Stimulated activated memory B cell treated with anti-CD40 and anti-IgM and Interleukin-4, amounts not matched to agents 10 μg/mL and 1 μg/mL and 100 μg/mL, for 72 hours (primary cell): ENCODE measurements around the gene CATSPER4.

Experiments used
- ATAC-seq: fragments of 150-1000 bp; cut with Tn5 transposase; 2 replicates; pipeline ENCODE4 v1.10.0; 2021
- H3K27ac Mint-ChIP-seq: one replicate; pipeline ENCODE4 v1.8.0; 2022; ENCODE audit warnings: mild to moderate bottlenecking, mixed read lengths
- H3K27me3 Mint-ChIP-seq: one replicate; pipeline ENCODE4 v1.8.0; 2022; ENCODE audit warnings: mixed read lengths
- H3K36me3 Mint-ChIP-seq: one replicate; pipeline ENCODE4 v1.8.0; 2022; ENCODE audit warnings: mixed read lengths
- H3K4me1 Mint-ChIP-seq: one replicate; pipeline ENCODE4 v1.8.0; 2022; ENCODE audit warnings: mixed read lengths
- H3K4me3 Mint-ChIP-seq: one replicate; pipeline ENCODE4 v1.8.0; 2022; ENCODE audit warnings: mild to moderate bottlenecking, moderate library complexity, mixed read lengths
- H3K9me3 Mint-ChIP-seq: one replicate; pipeline ENCODE4 v1.8.0; 2022; ENCODE audit warnings: mixed read lengths

CATSPER4 gene

GRCh38 chr1:26161415-26162219 is 28.8 kb upstream of the CATSPER4 start:
- peaks cover 45% of the 10 kb centered on the region for H3K27me3 Mint-ChIP-seq
- no peak overlapping the region for H3K27ac Mint-ChIP-seq
- H3K36me3 Mint-ChIP-seq = no peaks in the 10 kb centered on the region
- peak overlapping the region; percentile 23 for H3K4me3 Mint-ChIP-seq
- H3K4me1 Mint-ChIP-seq = peaks cover 16% of the 10 kb centered on the region
- peak; percentile 49 for ATAC-seq
- H3K9me3 Mint-ChIP-seq = no peaks in the 10 kb centered on the region

DNA sequence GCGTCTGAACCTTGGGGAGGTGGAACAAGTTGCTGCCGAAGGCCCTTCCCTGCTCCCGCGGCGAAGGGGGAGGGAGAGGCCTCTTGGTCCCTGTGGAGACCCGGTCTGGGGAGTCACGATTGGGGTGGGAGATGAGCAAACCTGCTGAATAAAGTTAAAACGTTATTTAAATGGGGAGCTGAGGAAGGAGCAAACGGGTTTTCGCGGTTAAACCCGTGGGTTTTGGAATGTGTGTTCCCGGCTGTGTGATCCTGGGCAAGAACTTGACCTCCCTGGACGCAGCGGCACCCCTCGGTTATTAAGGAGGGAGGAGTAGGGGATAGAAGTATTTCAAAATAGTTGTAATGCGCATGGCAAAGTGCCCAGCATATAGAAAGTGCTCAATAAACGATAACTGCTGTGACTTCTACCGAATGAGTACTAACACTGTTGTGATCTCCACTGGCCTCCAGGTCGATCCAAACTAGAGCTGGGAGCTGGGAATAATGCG is 28.1 kb upstream of the CATSPER4 start:
- Mint-ChIP-seq H3K9me3 (no peaks in the 10 kb centered on the region), H3K27me3 (peaks cover 39% of the 10 kb centered on the region), H3K36me3 (no peaks in the 10 kb centered on the region), H3K4me3 (peak overlapping the region; percentile 17), H3K27ac (no peak overlapping the region), H3K4me1 (peaks cover 13% of the 10 kb centered on the region)
- ATAC-seq = no peak

DNA sequence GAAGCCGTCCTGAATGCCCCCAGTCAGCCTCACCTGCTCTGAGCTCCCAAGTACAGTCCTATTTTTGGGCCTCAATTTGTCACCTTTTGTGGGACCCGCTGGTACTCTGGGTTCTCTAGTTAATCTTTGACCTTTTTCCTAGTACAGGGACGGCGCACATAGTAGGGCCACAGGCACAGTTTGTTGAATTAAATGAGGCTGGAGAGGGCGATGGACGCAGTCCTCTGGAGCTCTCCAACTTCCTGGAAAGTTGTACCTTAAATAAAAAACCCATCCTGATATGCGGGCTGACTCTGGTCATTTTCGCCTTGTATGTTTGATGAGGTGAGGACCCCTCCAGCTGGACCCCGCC is 26.7 kb upstream of the CATSPER4 start:
- Mint-ChIP-seq H3K27me3 (peaks cover 26% of the 10 kb centered on the region), H3K4me3 (peak overlapping the region; percentile 39), H3K27ac (no peak overlapping the region), H3K4me1 (peaks cover 13% of the 10 kb centered on the region), H3K36me3 (no peaks in the 10 kb centered on the region), H3K9me3 (no peaks in the 10 kb centered on the region)
- no peak for ATAC-seq

DNA sequence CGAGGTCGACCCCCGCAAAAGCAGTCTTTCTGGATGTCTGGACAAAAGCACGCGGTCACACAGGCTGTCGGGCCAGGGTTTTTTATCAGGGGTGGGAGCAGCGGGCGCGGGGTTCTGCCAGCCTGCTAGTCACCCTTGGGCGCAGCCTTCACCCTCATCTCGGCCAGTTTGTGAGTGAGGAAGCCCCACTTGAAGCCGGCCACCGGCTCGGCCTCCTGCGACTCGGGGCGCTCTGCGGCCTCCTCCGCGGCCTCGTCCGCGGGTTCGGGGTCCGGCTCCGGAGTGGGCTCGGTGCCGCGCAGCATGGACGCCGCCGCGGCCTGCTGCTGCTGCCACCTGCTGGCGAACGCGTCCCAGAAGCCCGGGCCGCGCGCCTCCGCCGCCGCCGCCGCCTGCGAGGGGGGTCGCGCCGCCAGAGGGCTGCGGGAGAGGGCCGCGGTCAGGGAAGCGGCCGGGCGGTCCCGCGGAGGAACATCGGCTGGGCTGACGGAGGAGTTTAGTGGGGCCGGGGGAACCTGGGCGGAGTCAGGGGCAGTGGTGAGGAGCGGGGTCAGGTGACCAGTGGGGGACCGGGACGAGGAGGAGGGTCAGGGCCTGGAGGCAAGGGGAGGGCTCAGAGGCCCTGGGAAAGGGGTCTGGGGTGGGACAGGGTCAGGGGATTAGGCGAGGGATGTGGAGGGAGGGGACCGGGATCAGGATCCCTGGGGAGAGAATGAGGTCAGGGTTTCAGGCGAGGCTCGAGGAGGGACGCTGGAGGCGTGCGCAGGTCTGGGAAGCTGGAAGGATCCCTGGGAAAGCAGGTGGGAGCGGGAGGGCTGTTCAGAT is 26.2 kb upstream of the CATSPER4 start:
- ATAC-seq = peak; percentile 69
- Mint-ChIP-seq H3K4me3 (peak overlapping the region; percentile 59), H3K4me1 (peaks cover 13% of the 10 kb centered on the region), H3K27ac (peak overlapping the region; percentile 16), H3K9me3 (no peaks in the 10 kb centered on the region), H3K27me3 (peaks cover 20% of the 10 kb centered on the region), H3K36me3 (no peaks in the 10 kb centered on the region)

DNA sequence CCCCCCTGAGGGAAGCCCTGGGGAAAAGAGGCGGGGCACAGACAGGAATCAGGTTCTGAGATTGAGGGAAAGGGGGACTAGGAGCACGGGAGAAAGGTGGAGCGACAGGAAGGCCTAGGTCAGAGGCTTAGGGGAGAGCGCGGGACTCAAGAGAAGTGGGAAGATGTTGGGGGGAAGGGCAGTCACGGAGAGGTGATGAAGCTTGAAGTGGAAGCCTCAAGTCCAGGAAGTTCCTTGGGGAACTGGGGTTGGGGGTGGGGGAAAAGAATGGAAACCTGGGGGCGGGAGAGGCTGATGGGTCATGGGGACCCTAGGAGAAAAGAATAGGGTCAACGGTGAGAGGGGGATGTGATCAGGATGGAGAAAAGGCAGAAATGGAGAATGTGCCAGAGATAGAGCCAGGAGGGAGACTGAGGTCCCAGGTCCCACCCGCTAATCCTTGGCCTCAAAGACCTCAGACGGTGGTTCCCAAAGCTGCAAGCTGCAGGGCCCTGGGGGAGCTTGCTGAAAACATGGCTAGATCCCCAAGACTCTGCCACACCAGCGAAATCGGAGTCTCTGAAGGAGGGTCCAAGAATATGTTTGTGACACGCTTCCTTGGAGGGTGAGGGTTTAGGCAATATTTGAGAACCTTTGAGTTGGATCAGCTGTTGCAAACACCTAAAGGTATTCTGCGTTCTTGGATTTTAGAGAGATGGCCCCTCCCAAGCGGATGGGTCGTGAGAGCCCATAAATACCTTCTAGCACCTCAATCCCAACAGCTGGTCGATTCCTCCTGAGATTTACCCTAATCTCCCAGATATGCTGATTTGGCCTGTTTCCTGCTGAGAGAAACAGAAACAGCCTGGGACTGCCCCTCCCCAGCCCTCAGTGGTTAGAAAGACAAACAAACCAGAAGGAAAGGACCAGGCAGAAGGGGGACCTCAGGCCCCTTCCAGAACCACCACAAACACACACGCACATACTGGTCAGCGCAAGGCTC is 25.2 kb upstream of the CATSPER4 start:
- no peak for ATAC-seq

GRCh38 chr1:26166719-26167281 is 23.6 kb upstream of the CATSPER4 start:
- no peak for ATAC-seq
- Mint-ChIP-seq H3K27me3 (peaks cover 9% of the 10 kb centered on the region), H3K9me3 (no peaks in the 10 kb centered on the region), H3K4me3 (no peak overlapping the region), H3K36me3 (no peaks in the 10 kb centered on the region), H3K4me1 (peaks cover 27% of the 10 kb centered on the region), H3K27ac (no peak overlapping the region)

More for the DNA sequence above, 25.2 kb upstream of the CATSPER4 start:
- Mint-ChIP-seq H3K9me3 (no peaks in the 10 kb centered on the region), H3K4me3 (peak overlapping the region; percentile 59), H3K27ac (peak overlapping the region; percentile 16), H3K27me3 (peaks cover 11% of the 10 kb centered on the region), H3K36me3 (no peaks in the 10 kb centered on the region), H3K4me1 (peaks cover 14% of the 10 kb centered on the region)

GRCh38 chr1:26168410-26169197 is 21.8 kb upstream of the CATSPER4 start, which contains the start of gene C1orf232:
Gene C1orf232, minus strand, starts transcription at chr1:26168963. Its CDS starts 464 bp downstream, at chr1:26168499.
- Mint-ChIP-seq H3K36me3 (no peaks in the 10 kb centered on the region), H3K4me3 (peak within 1 kb of the TSS; percentile 95), H3K27me3 (no peaks in the 10 kb centered on the region), H3K27ac (peak within 1 kb of the TSS; percentile 89), H3K9me3 (no peaks in the 10 kb centered on the region), H3K4me1 (peaks cover 21% of the 10 kb centered on the region)
- no peak for ATAC-seq

DNA sequence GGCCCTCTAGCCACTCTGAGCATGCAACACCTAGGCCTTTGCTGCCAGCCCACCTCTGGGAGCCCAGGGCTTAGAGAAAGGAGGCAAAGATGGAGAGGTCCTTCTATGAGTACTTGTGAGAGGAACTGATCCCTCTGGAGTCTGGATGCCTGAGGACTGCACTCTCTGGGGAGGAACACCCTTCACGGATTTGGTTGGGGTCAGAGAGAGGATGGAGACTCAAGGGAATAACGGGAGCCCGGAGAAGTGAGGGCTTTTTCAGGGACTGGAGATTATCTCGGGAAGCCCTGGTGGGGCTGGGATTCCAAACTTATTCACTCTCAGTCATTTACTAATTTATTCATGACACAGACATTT is 21.2 kb upstream of the CATSPER4 start:
- Mint-ChIP-seq H3K9me3 (no peaks in the 10 kb centered on the region), H3K27me3 (no peaks in the 10 kb centered on the region), H3K36me3 (no peaks in the 10 kb centered on the region), H3K4me1 (peaks cover 21% of the 10 kb centered on the region), H3K4me3 (peak overlapping the region; percentile 95), H3K27ac (peak overlapping the region; percentile 89)
- no peak for ATAC-seq

- Mint-ChIP-seq H3K4me3 (peak within 1 kb of the TSS; percentile 95), H3K4me1 (peaks cover 15% of the 10 kb centered on the region), H3K36me3 (no peaks in the 10 kb centered on the region), H3K9me3 (no peaks in the 10 kb centered on the region), H3K27ac (peak within 1 kb of the TSS; percentile 89), H3K27me3 (no peaks in the 10 kb centered on the region)
- ATAC-seq = peak; percentile 96
These were observed 20.5 kb upstream of the CATSPER4 start, which contains the start of gene ZNF593 for GRCh38 chr1:26169669-26170471. Gene ZNF593, plus strand, starts transcription at chr1:26169908. Its CDS starts 76 bp downstream, at chr1:26169984.

DNA sequence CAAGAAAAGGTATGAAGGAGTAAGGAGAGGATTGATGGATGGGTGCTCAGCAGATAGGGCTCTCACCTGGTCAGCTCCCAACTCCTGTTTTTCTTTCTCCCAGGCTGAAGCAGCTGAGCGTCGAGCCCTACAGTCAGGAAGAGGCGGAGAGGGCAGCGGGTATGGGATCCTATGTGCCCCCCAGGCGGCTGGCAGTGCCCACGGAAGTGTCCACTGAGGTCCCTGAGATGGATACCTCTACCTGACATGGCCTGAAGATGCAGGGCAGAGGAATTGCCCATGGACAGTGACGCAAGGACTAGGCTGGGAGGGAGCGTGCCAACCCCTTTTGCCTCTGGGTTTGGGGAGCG is 20.0 kb upstream of the CATSPER4 start:
- Mint-ChIP-seq H3K27me3 (no peaks in the 10 kb centered on the region), H3K36me3 (no peaks in the 10 kb centered on the region), H3K4me1 (peaks cover 14% of the 10 kb centered on the region), H3K27ac (peak overlapping the region; percentile 89), H3K4me3 (peak overlapping the region; percentile 95), H3K9me3 (no peaks in the 10 kb centered on the region)
- ATAC-seq = no peak

- Mint-ChIP-seq H3K4me1 (peaks cover 14% of the 10 kb centered on the region), H3K27me3 (no peaks in the 10 kb centered on the region), H3K36me3 (no peaks in the 10 kb centered on the region), H3K27ac (peak within 1 kb of the TSS; percentile 89), H3K4me3 (peak within 1 kb of the TSS; percentile 95), H3K9me3 (no peaks in the 10 kb centered on the region)
- ATAC-seq = no peak
These were observed 19.0 kb upstream of the CATSPER4 start, which contains the start of gene ZNF593OS for GRCh38 chr1:26171084-26172072. Gene ZNF593OS, minus strand, starts transcription at chr1:26171832. Its CDS starts 171 bp downstream, at chr1:26171661.

DNA sequence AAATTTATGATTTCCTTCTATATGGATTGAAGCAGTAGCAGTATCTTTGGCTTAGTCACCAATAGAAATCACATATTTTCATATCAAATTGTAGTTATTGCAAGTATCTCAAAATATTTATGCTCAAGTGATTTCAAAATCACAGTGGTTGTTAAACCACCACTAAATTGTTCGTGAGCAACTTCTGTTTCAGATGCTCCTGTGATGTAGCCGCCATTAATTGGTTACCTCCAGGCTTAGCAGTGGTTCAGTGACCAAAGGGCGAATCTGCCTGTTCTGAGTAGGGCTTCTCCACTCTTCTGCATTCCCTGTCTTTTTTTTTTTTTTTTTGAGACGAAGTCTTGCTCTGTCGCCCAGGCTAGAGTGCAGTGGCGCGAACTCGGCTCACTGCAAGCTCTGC is 15.1 kb upstream of the CATSPER4 start:
- H3K9me3 Mint-ChIP-seq = no peaks in the 10 kb centered on the region
- H3K4me3 Mint-ChIP-seq = no peak overlapping the region
- peaks cover 12% of the 10 kb centered on the region for H3K4me1 Mint-ChIP-seq
- no peaks in the 10 kb centered on the region for H3K27me3 Mint-ChIP-seq
- no peaks in the 10 kb centered on the region for H3K36me3 Mint-ChIP-seq
- no peak for ATAC-seq
- no peak overlapping the region for H3K27ac Mint-ChIP-seq
